T-cell (primary cell): ENCODE measurements around the gene ITPR3. TPM values are rescaled to one million over a fixed set of nuclear protein-coding genes. Genes with fewer than 3 reads are reported as not detected.

Source experiments
- ATAC-seq, 4 experiments: fragments of 200-7000 bp in 3 of 4; fragments of 150-1000 bp in 1 of 4; cut with Tn5 transposase; replicated peaks in 1 of 4; 1 replicate in 3 of 4; 2 replicates in 1 of 4; pipeline ENCODE4 v1.10.0; 2021; ENCODE audit warnings: moderate library complexity in 3 of 4, mild to moderate bottlenecking in 2 of 4, moderate number of reproducible peaks in 1 of 4
- CTCF ChIA-PET, 2 donors: fragments of 300-600 bp; sonication (Branson Sonifier 250); formaldehyde crosslinking; loops; one replicate each; lab custom pipeline; 2022; ENCODE audit warnings: antibody characterized with exemption in 2 of 2; lab: Charles Lee
- POLR2A ChIA-PET, 2 donors: fragments of 300-600 bp; sonication (Branson Sonifier 250); formaldehyde crosslinking; loops; one replicate each; lab custom pipeline; 2022; ENCODE audit warnings: antibody characterized with exemption in 2 of 2; lab: Charles Lee
- DNase-seq, 35 experiments: peaks; one replicate each; pipeline versions ENCODE4 v3.0.0 to v3.0.0-alpha.2; 2013 to 2023
- H3K27ac ChIP-seq: one replicate; pipeline ENCODE4 v1.5.1; 2013; ENCODE audit warnings: low read length
- H3K27me3 ChIP-seq, 2 experiments: replicated peaks in 1 of 2; 1 replicate in 1 of 2; 2 replicates in 1 of 2; pipeline versions ENCODE4 v1.6.1 to v1.7.0; 2013; ENCODE audit warnings: low read length in 1 of 2, mixed read lengths in 1 of 2; ENCODE audit not compliant: control insufficient read depth in 2 of 2, insufficient read depth in 2 of 2; ENCODE audit errors: extremely low read depth in 1 of 2
- H3K36me3 ChIP-seq, 2 donors: 1 replicate in 1 of 2; 2 replicates in 1 of 2; pipeline versions ENCODE4 v1.6.1 to v1.7.0; 2013; ENCODE audit warnings: low read length in 1 of 2; ENCODE audit not compliant: control insufficient read depth in 2 of 2, insufficient read depth in 1 of 2; ENCODE audit errors: extremely low read depth in 1 of 2
- H3K4me1 ChIP-seq, 2 experiments: 1 replicate in 1 of 2; 2 replicates in 1 of 2; pipeline versions ENCODE4 v1.6.1 to v1.7.0; 2013; ENCODE audit warnings: low read length in 2 of 2, mixed read lengths in 1 of 2; ENCODE audit not compliant: insufficient read depth in 2 of 2, control insufficient read depth in 1 of 2; ENCODE audit errors: extremely low read depth in 1 of 2
- H3K4me3 ChIP-seq, 2 donors: 1 replicate in 1 of 2; 2 replicates in 1 of 2; pipeline versions ENCODE4 v1.5.1 to v1.7.0; 2013; ENCODE audit warnings: mild to moderate bottlenecking in 2 of 2, low read length in 1 of 2, moderate library complexity in 1 of 2; ENCODE audit not compliant: control insufficient read depth in 1 of 2; ENCODE audit errors: extremely low read depth in 1 of 2
- H3K9me3 ChIP-seq: 2 replicates; pipeline ENCODE4 v1.7.0; 2013
- H3K27ac Mint-ChIP-seq, 2 donors: one replicate each; pipeline ENCODE4 v1.8.0; 2020 to 2021; ENCODE audit warnings: mild to moderate bottlenecking in 2 of 2, mixed read lengths in 2 of 2
- H3K27me3 Mint-ChIP-seq, 2 donors: one replicate each; pipeline ENCODE4 v1.8.0; 2021 to 2022; ENCODE audit warnings: mixed read lengths in 2 of 2
- H3K36me3 Mint-ChIP-seq: one replicate; pipeline ENCODE4 v1.8.0; 2021; ENCODE audit warnings: mixed read lengths
- H3K4me1 Mint-ChIP-seq, 3 donors: one replicate each; pipeline ENCODE4 v1.8.0; 2020 to 2022; ENCODE audit warnings: mixed read lengths in 3 of 3, mild to moderate bottlenecking in 1 of 3
- H3K4me3 Mint-ChIP-seq, 3 donors: one replicate each; pipeline ENCODE4 v1.8.0; 2020 to 2022; ENCODE audit warnings: mild to moderate bottlenecking in 3 of 3, mixed read lengths in 3 of 3, moderate library complexity in 3 of 3
- H3K9me3 Mint-ChIP-seq, 3 donors: one replicate each; pipeline ENCODE4 v1.8.0; 2020 to 2022; ENCODE audit warnings: mixed read lengths in 3 of 3
- WGBS: methylation state at CpG from one replicate; pipeline ENCODE4 v1.1.5; 2013; ENCODE audit warnings: missing lambda C conversion rate; ENCODE audit not compliant: insufficient coverage; 5-methylcytosine and 5-hydroxymethylcytosine counted together
- total RNA-seq, 35 experiments: library from RNA in 6 of 35; stranded (reverse) in 6 of 35; fragments of 120-200 nt in 1 of 35; gene quantifications; one replicate each; pipeline versions ENCODE4 v1.2.1 to v1.2.4 and lab custom pipeline; 2013 to 2026

ITPR3 gene
- total RNA-seq, 5 donors from 2014 or later (not counting 1 experiment from before 2014, with no cell fraction given), result 49.2 to 63.6 (median 62.4) TPM

- Mint-ChIP-seq H3K4me3 (peak overlapping the region; percentile 93 to 98 (median 97)), H3K27ac (peak overlapping the region; percentile 98 to 100), H3K27me3 (no peaks in the 10 kb centered on the region), H3K36me3 (peaks cover 25% of the 10 kb centered on the region), H3K4me1 (peaks cover 24 to 37% (median 32%) of the 10 kb centered on the region in 3 donors), H3K9me3 (no peaks in the 10 kb centered on the region)
- H3K4me1 ChIP-seq, result peaks cover 13 to 50% of the 10 kb centered on the region in 2 experiments
- no peak for DNase-seq
- no peaks in the 10 kb centered on the region for H3K9me3 ChIP-seq
- WGBS, result 61% methylated on average over 5 of the region's 6 CpGs
- peaks cover 13 to 40% of the 10 kb centered on the region in 2 donors for H3K36me3 ChIP-seq
- no peaks in the 10 kb centered on the region for H3K27me3 ChIP-seq
- peak overlapping the region; percentile 69 for H3K27ac ChIP-seq
- CTCF ChIA-PET, result no interaction called here
- POLR2A ChIA-PET, result no interaction called here
- H3K4me3 ChIP-seq, result peak overlapping the region in 1 of 2 donors; percentile 94
- ATAC-seq, result no peak
Measured at GRCh38 chr6:33577718-33578117, 43.4 kb upstream of the ITPR3 start.

GRCh38 chr6:33578164-33578563 lies 43.0 kb upstream of the ITPR3 start:
- ATAC-seq, result no peak
- Histone ChIP-seq H3K9me3 (no peaks in the 10 kb centered on the region), H3K27me3 (no peaks in the 10 kb centered on the region), H3K27ac (peak overlapping the region; percentile 69), H3K4me1 (peaks cover 13 to 50% of the 10 kb centered on the region in 2 experiments), H3K4me3 (peak overlapping the region; percentile 79 to 94), H3K36me3 (peaks cover 13 to 38% of the 10 kb centered on the region in 2 donors)
- Mint-ChIP-seq H3K4me1 (peaks cover 24 to 37% (median 32%) of the 10 kb centered on the region in 3 donors), H3K4me3 (peak overlapping the region; percentile 93 to 98 (median 97)), H3K27ac (peak overlapping the region; percentile 98 to 100), H3K9me3 (no peaks in the 10 kb centered on the region), H3K27me3 (no peaks in the 10 kb centered on the region), H3K36me3 (peaks cover 25% of the 10 kb centered on the region)
- no peak for DNase-seq
- ChIA-PET CTCF (interaction anchor here in 1 of 2 donors (1.0 kb wide), 2 partner anchors 7 to 45 kb away, joined by 3 to 4 read pairs; no protein-coding TSS in a partner anchor), POLR2A (no interaction called here)
- WGBS, result 23% methylated on average over 7 of the region's 7 CpGs

DNA sequence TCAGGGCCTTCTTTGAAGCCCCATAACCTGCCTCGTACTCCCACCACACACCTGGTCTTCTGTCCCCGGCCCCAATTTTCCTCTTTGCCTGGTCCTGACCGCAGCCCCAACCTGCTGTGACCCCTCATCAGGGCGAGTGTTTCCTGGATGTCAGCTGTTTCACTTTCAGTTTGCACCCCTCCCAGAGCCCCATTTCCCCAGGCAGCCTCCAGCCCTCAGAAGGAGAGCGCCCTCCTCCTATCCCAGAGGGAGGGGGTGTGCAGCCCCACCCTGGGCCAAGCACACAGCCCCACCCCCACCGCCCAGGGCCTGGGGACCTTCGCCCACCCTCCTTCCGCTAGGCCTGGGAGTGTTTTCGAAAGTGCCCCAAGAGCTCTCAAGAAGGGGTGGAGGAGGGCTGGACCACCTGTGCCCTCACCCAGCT lies 42.5 kb upstream of the ITPR3 start:
- H3K9me3 Mint-ChIP-seq, result no peaks in the 10 kb centered on the region
- Histone ChIP-seq H3K9me3 (no peaks in the 10 kb centered on the region), H3K27me3 (no peaks in the 10 kb centered on the region), H3K36me3 (peaks cover 13 to 36% of the 10 kb centered on the region in 2 donors), H3K4me3 (peak overlapping the region; percentile 79 to 94), H3K27ac (peak overlapping the region; percentile 69), H3K4me1 (peaks cover 13 to 50% of the 10 kb centered on the region in 2 experiments)
- peaks cover 24% of the 10 kb centered on the region for H3K36me3 Mint-ChIP-seq
- DNase-seq (peak in 26 of 35 experiments; percentile 9 to 74 (median 33)), ATAC-seq (peak; percentile 32 to 43 (median 36))
- peak overlapping the region; percentile 93 to 98 (median 97) for H3K4me3 Mint-ChIP-seq
- 0% methylated on average over 2 of the region's 9 CpGs for WGBS
- peaks cover 24 to 37% (median 32%) of the 10 kb centered on the region in 3 donors for H3K4me1 Mint-ChIP-seq
- H3K27ac Mint-ChIP-seq, result peak overlapping the region; percentile 98 to 100
- POLR2A ChIA-PET, result no interaction called here
- CTCF ChIA-PET, result interaction anchor here in 1 of 2 donors (1.0 kb wide), 2 partner anchors 8 to 45 kb away, joined by 3 to 4 read pairs; no protein-coding TSS in a partner anchor
- no peaks in the 10 kb centered on the region for H3K27me3 Mint-ChIP-seq

DNA sequence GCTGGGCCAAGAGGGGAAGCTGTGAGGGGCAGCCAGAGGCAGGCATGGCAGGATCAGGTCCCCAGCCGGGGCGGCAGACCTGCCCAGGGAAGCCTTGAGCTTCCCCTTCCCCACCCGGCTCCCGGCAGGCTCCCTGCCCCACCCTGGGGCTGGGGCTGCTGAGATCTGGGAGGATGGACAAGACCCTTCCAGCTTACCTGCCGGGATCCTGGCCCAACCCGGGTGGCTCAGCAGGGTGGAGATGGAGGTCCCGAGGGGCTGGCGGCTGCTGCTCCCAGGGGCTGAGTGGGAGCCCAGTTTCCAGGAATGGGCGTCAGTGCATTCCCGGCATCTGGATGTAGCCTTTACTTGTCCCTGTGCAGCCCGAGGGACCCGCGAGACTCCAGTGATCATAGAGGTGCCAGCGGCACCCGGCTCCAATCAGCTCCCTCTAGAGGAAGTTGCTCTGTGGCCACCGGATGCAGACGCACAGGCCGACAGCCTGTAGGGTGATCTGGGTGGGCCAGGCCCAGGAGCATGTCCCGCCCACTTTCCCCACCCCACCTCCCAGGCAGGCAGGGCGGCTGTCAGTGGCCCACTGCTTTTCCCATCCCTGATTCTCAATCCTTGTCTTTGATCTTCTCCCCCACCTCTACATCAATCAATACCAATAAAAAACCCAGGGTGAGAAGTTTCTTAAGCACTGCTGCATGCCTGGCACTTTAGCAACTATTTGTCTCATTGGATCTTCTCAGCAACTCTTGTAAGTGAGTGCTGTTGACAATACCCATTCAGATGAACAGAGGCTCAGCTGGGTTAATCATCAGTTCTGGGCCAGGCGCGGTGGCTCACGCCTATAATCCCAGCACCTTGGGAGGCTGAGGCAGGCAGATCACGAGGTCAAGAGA lies 41.1 kb upstream of the ITPR3 start, which contains the start of gene BAK1:
BAK1 (minus strand) TSS at position 449 of the 887 bp plus-strand sequence. CDS start 2,672 bp downstream, outside the sequence.
- Mint-ChIP-seq H3K4me3 (peak within 1 kb of the TSS; percentile 93 to 98 (median 97)), H3K4me1 (peaks cover 28 to 41% (median 32%) of the 10 kb centered on the region in 3 donors), H3K27me3 (no peaks in the 10 kb centered on the region), H3K9me3 (no peaks in the 10 kb centered on the region), H3K36me3 (peaks cover 12% of the 10 kb centered on the region), H3K27ac (peak within 1 kb of the TSS; percentile 98 to 100)
- POLR2A ChIA-PET, result interaction anchor here in 1 of 2 donors (0.6 to 0.9 kb wide), 3 partner anchors 9 to 236 kb away, joined by 3 to 7 read pairs (median 6); no protein-coding TSS in a partner anchor
- peak within 1 kb of the TSS; percentile 69 for H3K27ac ChIP-seq
- CTCF ChIA-PET, result interaction anchor here (0.6 to 1.4 kb wide), 7 partner anchors 9 to 131 kb away, joined by 3 to 6 read pairs (median 3); partner anchors contain the start of gene UQCC2 (in 1 of the 2)
- peaks cover 15 to 51% of the 10 kb centered on the region in 2 experiments for H3K4me1 ChIP-seq
- peak; percentile 96 to 97 (median 96) for ATAC-seq
- peak; percentile 62 to 89 (median 78) for DNase-seq
- WGBS, result 8% methylated on average over 15 of the region's 24 CpGs
- no peaks in the 10 kb centered on the region for H3K27me3 ChIP-seq
- H3K9me3 ChIP-seq, result no peaks in the 10 kb centered on the region
- H3K36me3 ChIP-seq, result peaks cover 12 to 21% of the 10 kb centered on the region in 2 donors
- H3K4me3 ChIP-seq, result peak within 1 kb of the TSS; percentile 79 to 94

- no peaks in the 10 kb centered on the region for H3K27me3 ChIP-seq
- no peak overlapping the region for H3K27ac Mint-ChIP-seq
- ATAC-seq, result no peak
- POLR2A ChIA-PET, result interaction anchor here in 1 of 2 donors (0.6 kb wide), 3 partner anchors 190 to 731 kb away, joined by 3 to 7 read pairs (median 4); no protein-coding TSS in a partner anchor
- H3K4me3 ChIP-seq, result no peak overlapping the region
- no peaks in the 10 kb centered on the region for H3K27me3 Mint-ChIP-seq
- CTCF ChIA-PET, result interaction anchor here (0.6 to 1.4 kb wide), 4 partner anchors 17 to 562 kb away, joined by 3 to 6 read pairs (median 4); no protein-coding TSS in a partner anchor
- H3K9me3 ChIP-seq, result no peaks in the 10 kb centered on the region
- WGBS, result 100% methylated on average over 4 of the region's 5 CpGs
- no peak overlapping the region for H3K27ac ChIP-seq
- H3K4me1 ChIP-seq, result peaks cover 23 to 58% of the 10 kb centered on the region in 2 experiments
- no peaks in the 10 kb centered on the region for H3K9me3 Mint-ChIP-seq
- H3K4me3 Mint-ChIP-seq, result no peak overlapping the region
- H3K4me1 Mint-ChIP-seq, result peaks cover 39 to 49% (median 41%) of the 10 kb centered on the region in 3 donors
- H3K36me3 ChIP-seq, result peaks cover 3 to 12% of the 10 kb centered on the region in 2 donors
- peak in 1 of 35 experiments; percentile 3 for DNase-seq
- H3K36me3 Mint-ChIP-seq, result peaks cover 8% of the 10 kb centered on the region
Measured at GRCh38 chr6:33581186-33581585, 39.9 kb upstream of the ITPR3 start.
